Sigmoid colon (tissue), 4 donors: ENCODE results near the gene CDKAL1.

ENCODE experiments used
- POLR2AphosphoS5 ChIP-seq, 4 donors: sonication (generic); formaldehyde crosslinking; IDR thresholded peaks; one replicate each; pipeline ENCODE4 v1.6.1; 2017; ENCODE audit warnings: antibody characterized with exemption in 4 of 4
- TF ChIP-seq, protein P1 (sequence below), 4 experiments: fragments of 450-650 bp in 3 of 4; fragments of 200-600 bp in 1 of 4; IDR thresholded peaks; one replicate each; pipeline ENCODE4 v1.5.1; 2016 to 2019; ENCODE audit warnings: antibody characterized with exemption in 4 of 4, mild to moderate bottlenecking in 3 of 4, moderate library complexity in 2 of 4

DNA sequence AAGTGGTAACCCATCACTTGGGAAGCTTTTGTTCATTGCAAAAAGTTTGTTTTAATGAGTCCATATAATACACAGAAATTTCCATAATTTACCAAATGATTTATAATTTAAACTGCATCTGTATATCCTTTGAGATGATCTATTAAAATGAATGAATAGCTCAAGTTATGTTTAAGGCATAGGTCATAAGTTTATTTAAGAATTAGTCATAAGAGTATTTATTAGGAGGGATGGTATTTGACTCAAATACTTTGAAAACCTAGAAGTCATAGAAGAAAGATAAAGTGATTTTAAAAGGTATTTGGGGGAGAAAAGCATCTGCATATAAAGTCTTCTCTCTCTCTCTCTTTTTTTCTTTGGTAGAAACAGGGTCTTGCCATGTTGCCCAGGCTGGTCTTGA, 388.5 kb downstream of the CDKAL1 start:
- TF ChIP-seq POLR2AphosphoS5 (IDR thresholded peaks at IDR 0.05) = no peak
- TF ChIP-seq, protein P1, sequence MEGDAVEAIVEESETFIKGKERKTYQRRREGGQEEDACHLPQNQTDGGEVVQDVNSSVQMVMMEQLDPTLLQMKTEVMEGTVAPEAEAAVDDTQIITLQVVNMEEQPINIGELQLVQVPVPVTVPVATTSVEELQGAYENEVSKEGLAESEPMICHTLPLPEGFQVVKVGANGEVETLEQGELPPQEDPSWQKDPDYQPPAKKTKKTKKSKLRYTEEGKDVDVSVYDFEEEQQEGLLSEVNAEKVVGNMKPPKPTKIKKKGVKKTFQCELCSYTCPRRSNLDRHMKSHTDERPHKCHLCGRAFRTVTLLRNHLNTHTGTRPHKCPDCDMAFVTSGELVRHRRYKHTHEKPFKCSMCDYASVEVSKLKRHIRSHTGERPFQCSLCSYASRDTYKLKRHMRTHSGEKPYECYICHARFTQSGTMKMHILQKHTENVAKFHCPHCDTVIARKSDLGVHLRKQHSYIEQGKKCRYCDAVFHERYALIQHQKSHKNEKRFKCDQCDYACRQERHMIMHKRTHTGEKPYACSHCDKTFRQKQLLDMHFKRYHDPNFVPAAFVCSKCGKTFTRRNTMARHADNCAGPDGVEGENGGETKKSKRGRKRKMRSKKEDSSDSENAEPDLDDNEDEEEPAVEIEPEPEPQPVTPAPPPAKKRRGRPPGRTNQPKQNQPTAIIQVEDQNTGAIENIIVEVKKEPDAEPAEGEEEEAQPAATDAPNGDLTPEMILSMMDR (IDR thresholded peaks at IDR 0.05) = no peak
